Lower lobe of right lung (tissue), 2 donors: ENCODE results near the gene C1orf210. TPM values are rescaled to one million over a fixed set of nuclear protein-coding genes. Genes with fewer than 3 reads are reported as not detected.

ENCODE experiments used
- ATAC-seq, 2 donors: fragments of 200-7000 bp; cut with Tn5 transposase; one replicate each; pipeline ENCODE4 v1.9.1; 2020 to 2022; ENCODE audit warnings: mild to moderate bottlenecking in 2 of 2, moderate library complexity in 2 of 2
- DNase-seq: peaks from one replicate; pipeline ENCODE4 v3.0.0-alpha.2; 2020
- H3K27ac ChIP-seq: fragments of 200-600 bp; one replicate; pipeline ENCODE4 v1.8.0; 2022
- H3K27me3 ChIP-seq: fragments of 200-600 bp; one replicate; pipeline ENCODE4 v1.8.0; 2022; ENCODE audit warnings: low read depth
- H3K36me3 ChIP-seq: fragments of 200-600 bp; one replicate; pipeline ENCODE4 v1.8.0; 2022; ENCODE audit warnings: mild to moderate bottlenecking
- H3K4me1 ChIP-seq: fragments of 200-600 bp; one replicate; pipeline ENCODE4 v1.8.0; 2022
- H3K4me3 ChIP-seq: fragments of 200-600 bp; one replicate; pipeline ENCODE4 v1.8.0; 2022; ENCODE audit warnings: mild to moderate bottlenecking
- H3K9me3 ChIP-seq: fragments of 200-600 bp; one replicate; pipeline ENCODE4 v1.8.0; 2022
- CTCF ChIP-seq: fragments of 200-600 bp; IDR thresholded peaks from one replicate; pipeline ENCODE4 v1.8.0; 2022; ENCODE audit warnings: antibody characterized with exemption, mild to moderate bottlenecking
- intact Hi-C: fragments of 100-400 bp; cut with DNase I; formaldehyde crosslinking; loops from one replicate; pipeline ENCODE4 v1.11.0; 2022
- total RNA-seq: library from RNA; stranded (reverse); fragmentation: NEBNext Ultra II Directional; extraction: Animal tissue kit (Norgen Biotek cat#: 25700); gene quantifications from one replicate; pipeline ENCODE4 v1.2.1, GENCODE V29; 2021
- donor health status: DM: no; HTN: yes; CAD: no; lungs with severe emphysema.

Gene C1orf210
- total RNA-seq, 1 donor from 2014 or later = 19.1 TPM

GRCh38 chr1:43238085-43238484 lies 47.3 kb downstream of the C1orf210 start:
- peak; percentile 66 for DNase-seq
- H3K27me3 ChIP-seq = no peaks in the 10 kb centered on the region
- intact Hi-C loops = loop anchor here (10.0 kb wide), 1 partner anchor 117 kb away; the partner anchor contains the start of gene CDC20
- no peak overlapping the region for H3K27ac ChIP-seq
- no peaks in the 10 kb centered on the region for H3K36me3 ChIP-seq
- no peaks in the 10 kb centered on the region for H3K9me3 ChIP-seq
- ATAC-seq = peak; percentile 83 to 90
- peak; percentile 74 for TF ChIP-seq CTCF
- no peak overlapping the region for H3K4me3 ChIP-seq
- H3K4me1 ChIP-seq = peaks cover 16% of the 10 kb centered on the region

- Histone ChIP-seq H3K27ac (no peak overlapping the region), H3K4me1 (peaks cover 16% of the 10 kb centered on the region), H3K36me3 (no peaks in the 10 kb centered on the region), H3K9me3 (no peaks in the 10 kb centered on the region), H3K27me3 (no peaks in the 10 kb centered on the region), H3K4me3 (no peak overlapping the region)
- no peak for TF ChIP-seq CTCF
- intact Hi-C loops = loop anchor here (10.0 kb wide), 1 partner anchor 118 kb away; the partner anchor contains the start of gene CDC20
- ATAC-seq (no peak), DNase-seq (no peak)
Measured at GRCh38 chr1:43237121-43237520, 48.3 kb downstream of the C1orf210 start.

- TF ChIP-seq CTCF = no peak
- Histone ChIP-seq H3K27me3 (no peaks in the 10 kb centered on the region), H3K4me1 (peaks cover 21% of the 10 kb centered on the region), H3K36me3 (no peaks in the 10 kb centered on the region), H3K27ac (no peak overlapping the region), H3K9me3 (no peaks in the 10 kb centered on the region), H3K4me3 (no peak overlapping the region)
- DNase-seq = no peak
- ATAC-seq = peak; percentile 17 to 36
- intact Hi-C loops = loop anchor here (10.0 kb wide), 1 partner anchor 119 kb away; the partner anchor contains the start of gene CDC20
Measured at GRCh38 chr1:43235451-43236121, 49.8 kb downstream of the C1orf210 start.

- Histone ChIP-seq H3K27ac (no peak overlapping the region), H3K9me3 (no peaks in the 10 kb centered on the region), H3K4me1 (peaks cover 26% of the 10 kb centered on the region), H3K27me3 (no peaks in the 10 kb centered on the region), H3K4me3 (no peak overlapping the region), H3K36me3 (no peaks in the 10 kb centered on the region)
- DNase-seq = no peak
- ATAC-seq = no peak
- no peak for TF ChIP-seq CTCF
- intact Hi-C loops = loop anchor here (10.0 kb wide), 1 partner anchor 120 kb away; the partner anchor contains the start of gene CDC20
Measured at GRCh38 chr1:43235040-43235439, 50.3 kb downstream of the C1orf210 start.

- H3K36me3 ChIP-seq = no peaks in the 10 kb centered on the region
- no peak overlapping the region for H3K4me3 ChIP-seq
- ATAC-seq (no peak), DNase-seq (no peak)
- no peak for TF ChIP-seq CTCF
- H3K27ac ChIP-seq = no peak overlapping the region
- intact Hi-C loops = loop anchor here (10.0 kb wide), 1 partner anchor 121 kb away; the partner anchor contains the start of gene CDC20
- no peaks in the 10 kb centered on the region for H3K27me3 ChIP-seq
- H3K4me1 ChIP-seq = peaks cover 32% of the 10 kb centered on the region
- no peaks in the 10 kb centered on the region for H3K9me3 ChIP-seq
Measured at GRCh38 chr1:43234267-43234666, 51.1 kb downstream of the C1orf210 start.
